Mucosa of gallbladder (tissue), 1 donor: ENCODE results near the gene COL9A3. TPM values are rescaled to one million over a fixed set of nuclear protein-coding genes. Genes with fewer than 3 reads are reported as not detected.
A peak's percentile ranks its signal among the peaks of the same experiment; 100 is the strongest.

Source experiments
- DNase-seq: peaks from one replicate; pipeline ENCODE4 v3.0.0-alpha.2; 2020; ENCODE audit warnings: low spot score
- total RNA-seq: library from RNA; stranded (reverse); gene quantifications from one replicate; pipeline ENCODE4 v1.2.1, GENCODE V29; 2021
- donor health status: DM: no; HTN: no; CAD: no.

COL9A3 gene
- total RNA-seq: 3.6 TPM

DNA sequence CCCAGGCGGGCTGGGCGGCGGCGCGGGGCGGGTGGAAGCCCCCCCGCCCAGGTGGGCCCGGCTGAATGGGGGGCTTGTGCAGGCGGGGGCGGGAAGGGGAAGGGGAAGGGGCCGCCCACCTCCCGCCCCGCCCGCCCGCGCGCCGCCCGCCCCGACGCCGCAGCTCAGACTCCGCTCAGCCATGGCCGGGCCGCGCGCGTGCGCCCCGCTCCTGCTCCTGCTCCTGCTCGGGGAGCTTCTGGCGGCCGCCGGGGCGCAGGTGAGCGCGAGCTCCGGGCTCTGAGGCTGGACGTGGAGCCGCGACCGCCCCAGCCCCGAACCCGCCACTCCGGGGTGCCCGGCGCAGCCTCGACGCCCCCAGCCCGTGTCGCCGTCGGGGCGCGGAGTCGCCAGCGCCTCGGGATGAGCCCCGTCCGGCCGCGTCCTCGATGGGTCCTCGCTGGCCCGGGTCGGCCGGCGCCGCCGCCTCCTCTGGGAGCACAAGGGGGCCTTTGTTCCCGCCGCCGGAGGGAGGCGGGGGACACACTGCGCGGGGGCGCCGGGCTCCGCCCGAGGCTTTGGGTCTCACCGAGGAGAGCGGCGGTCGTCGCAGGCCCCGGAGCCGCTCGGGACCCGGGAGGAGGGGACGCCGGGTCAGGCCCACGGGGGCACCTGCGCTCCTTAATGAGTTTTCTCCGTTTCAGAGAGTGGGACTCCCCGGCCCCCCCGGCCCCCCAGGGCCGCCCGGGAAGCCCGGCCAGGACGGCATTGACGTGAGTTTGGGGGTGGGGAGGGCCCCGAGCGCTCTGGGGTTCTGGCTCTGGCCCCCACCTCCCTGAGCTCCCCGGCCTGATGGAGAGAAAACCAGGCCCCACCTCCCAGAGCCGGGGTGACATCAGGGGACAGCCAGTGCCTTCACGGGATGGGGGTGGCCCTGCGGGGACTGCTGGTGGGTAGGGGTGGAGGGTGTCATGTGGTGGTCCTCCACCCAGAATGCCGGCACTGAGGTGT lies at the start of gene COL9A3:
COL9A3 (plus strand) TSS at position 167 of the 990 bp plus-strand sequence; CDS start at position 182, 15 bp downstream.
- DNase-seq: no peak

DNA sequence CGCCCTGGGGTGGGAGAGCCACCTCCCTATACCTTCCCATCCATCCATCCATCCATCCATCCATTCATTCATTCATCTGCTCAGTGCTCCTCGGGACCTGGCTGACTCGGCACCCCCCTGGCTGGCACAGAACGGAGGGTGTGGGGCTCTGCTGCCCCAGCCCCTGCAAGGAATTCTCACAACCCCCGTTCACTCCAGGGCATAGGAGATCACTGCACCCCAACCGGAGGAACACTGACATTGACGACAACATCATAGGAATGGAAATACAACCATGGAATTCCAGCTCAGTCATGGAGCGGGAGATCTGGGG lies 48.7 kb upstream of the COL9A3 start:
- no peak for DNase-seq

DNA sequence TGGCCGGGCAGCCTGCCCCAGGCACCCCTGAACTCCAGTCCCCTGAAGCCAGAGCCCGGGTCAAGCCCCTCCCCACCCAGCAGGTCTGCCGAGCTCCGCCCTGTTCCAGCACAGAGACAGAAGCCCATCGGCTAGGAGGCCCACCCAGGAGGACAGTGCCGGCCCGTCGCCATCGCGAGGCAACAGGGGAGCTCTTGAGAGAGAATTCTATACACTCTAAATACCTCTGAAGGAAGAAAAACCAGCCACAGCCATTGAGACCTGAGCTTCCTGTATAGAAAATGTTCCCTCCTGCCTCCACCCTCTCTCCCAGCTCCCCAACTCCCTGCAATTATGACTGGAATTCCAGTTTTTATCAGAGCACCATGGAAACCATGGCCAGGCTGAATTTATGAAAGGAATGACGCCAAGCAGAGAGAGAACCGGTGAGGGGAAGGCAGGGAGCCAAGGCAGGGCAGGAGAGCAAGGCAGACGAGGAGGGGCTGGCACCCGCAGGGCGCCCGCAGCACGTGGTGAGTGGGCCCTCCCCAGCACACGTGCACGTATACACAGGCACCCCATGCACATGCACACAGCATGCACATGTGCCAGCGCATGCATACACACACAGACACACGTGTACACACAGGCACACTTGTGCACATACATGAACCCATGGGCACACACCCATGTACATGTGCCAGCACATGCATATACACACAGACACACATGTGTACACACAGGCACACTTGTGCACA lies 48.1 kb upstream of the COL9A3 start:
- peak; percentile 67 for DNase-seq

DNA sequence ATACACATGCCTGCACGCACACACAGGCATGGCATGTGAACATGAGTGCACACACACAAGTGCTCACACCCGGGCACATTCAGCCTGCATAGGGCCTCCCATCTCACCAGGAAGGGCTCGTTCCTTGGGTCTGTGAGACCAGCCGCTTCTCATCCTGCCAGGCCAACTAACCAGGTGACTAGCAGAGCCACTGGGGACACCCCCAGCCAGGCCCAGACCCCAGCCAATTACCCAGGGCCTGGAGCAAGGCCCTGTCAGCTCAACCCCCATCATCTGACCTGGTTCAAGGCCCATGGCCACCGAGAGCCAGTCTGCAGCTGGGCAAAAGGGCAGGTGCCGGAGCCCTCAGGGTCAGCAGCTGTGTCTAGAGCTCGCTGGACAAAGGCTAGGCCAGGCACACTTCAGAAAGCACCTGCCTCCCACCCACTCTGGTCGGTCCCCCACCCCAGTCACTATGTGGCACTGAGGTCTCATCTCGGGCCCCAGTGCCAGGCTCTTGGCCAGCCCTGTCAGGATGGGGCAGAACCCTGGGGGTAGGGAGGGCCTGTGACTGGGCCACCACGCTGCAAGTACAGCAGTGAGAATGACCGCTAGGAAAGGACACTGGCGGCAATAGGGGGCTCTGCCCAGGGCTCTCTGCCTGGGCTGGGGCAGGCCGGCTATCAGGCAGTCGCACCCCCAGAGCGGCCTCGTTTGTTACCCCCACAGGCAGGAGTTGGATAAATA lies 47.3 kb upstream of the COL9A3 start:
- no peak for DNase-seq

DNA sequence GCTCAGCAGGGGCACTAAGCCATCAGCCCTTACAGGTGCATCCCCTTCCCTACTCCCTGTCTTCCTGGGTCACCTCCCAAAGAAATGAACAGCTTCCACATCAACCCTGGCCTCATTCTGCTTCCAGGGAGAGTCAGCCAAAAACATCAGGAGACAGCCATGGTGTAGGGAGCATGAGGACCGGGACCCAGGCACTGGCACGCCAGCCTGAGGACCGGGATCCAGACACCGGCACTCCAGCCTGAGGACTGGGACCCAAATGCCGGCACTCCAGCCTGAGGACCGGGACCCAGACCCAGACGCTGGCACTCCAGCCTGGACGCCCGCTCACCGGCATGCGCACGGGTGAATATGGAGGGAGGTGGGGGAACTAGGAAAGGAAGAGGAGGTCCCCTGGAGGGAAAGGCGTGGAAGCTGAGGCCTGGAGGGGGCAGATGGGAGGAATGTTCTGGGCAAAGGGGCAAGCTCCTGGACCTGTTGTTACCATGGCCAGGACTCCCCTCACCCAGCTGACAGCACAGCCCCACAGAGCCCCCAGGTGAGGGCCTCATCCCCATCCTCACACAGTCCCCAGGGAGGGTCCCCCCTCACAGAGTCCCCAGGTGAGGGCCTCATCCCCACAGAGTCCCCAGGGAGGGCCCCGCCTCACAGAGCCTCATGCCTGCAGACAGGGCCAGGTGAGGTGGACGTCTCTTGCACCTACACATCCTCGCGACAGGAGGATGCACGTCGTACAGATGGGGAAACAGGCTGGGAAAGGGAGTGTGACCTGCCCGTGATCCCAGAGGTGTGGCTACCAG lies 46.5 kb upstream of the COL9A3 start:
- DNase-seq: no peak

DNA sequence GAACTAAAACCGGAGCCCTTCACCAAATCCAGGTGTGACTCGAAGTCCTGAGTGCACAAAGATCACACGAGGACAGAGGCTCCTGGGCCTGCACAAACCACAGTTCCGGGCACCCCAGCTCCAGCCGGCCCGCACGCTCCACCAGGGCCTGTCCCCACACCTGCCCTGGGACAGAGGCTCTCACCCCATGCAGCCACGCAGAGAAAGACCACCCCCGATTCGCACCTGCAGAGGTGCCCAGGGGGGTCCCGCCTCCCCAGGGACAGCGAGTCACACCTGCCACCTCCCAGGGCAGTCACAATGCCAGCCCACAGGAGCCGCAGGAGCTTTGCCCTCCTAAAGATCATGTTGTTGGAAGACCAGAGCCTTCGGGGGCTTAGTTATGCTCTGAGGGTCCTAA lies 45.9 kb upstream of the COL9A3 start:
- DNase-seq: no peak

DNA sequence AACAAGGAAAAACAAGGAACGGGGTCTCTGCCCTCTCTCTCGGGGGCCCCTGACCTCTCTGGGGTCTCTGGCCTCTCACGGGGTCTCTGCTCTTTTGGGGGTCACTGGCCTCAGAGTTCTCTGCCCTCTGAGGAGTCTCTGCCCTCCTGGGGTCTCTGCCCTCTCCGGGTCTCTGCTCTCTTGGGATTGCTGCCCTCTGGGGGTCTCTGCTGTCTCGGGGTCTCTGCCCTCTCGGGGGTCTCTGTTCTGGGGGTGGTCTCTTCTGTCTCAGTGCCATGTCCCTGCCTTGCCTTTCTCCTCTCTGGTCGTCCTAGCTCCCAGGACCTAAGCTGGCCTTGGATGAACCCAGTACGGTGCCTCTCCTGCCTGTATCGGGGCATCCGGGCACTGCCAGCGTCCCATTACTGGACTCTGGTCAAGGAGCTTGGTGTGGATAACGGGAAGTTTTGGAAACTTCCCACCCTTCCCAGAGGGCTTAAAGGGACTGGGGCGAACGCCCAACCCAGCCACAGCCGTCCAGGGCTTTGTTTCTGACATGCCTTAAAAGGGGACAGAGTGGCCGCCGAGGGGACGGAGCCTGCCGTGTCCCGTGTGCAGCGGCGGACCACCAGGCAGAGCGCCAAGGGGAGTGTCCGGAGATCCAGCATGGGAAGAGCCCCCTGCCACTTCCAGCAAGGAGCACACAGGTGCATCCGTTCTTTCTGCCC lies 45.3 kb upstream of the COL9A3 start:
- no peak for DNase-seq

DNA sequence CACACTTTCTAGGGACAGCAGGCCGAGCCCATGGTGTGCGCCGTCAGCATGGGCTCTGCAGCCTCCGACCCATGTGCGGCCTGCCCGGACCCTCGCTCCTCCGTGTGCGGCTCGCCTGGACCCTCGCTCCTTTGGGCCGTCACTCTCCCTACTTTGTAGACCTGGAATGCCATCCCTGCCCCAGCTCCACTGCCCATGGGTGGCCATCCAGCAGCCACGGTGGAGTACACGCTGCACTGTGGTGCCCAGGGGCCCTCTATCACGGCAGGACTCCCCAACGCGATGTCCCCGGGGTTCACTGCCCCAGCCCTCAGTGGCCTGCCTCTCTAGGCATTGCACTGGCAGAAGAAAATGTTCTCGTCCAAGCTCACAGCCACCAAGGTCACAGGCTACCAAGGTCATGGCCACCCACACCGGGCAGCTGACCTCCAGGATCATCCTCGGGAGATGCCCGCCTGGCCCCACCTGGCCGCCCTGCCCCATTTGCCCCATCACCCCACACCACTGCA lies 44.7 kb upstream of the COL9A3 start:
- no peak for DNase-seq

DNA sequence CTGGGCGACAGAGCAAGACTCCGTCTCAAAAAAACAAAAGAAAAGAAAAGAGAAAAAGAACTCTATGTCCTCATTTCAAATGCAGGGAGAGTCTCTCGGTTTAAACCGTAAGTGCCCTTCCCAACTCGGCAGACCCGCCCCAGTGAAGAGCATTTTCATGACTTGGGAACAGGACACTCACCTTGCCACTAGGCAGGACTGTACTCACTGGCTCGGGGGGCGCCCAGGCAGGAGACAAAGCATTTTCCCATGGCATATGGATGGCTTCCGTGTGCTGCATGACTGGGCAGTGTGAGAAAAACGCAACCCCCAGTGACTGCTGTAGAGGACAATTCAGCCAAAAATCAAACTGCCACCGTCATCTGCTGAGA lies 44.2 kb upstream of the COL9A3 start:
- no peak for DNase-seq

DNA sequence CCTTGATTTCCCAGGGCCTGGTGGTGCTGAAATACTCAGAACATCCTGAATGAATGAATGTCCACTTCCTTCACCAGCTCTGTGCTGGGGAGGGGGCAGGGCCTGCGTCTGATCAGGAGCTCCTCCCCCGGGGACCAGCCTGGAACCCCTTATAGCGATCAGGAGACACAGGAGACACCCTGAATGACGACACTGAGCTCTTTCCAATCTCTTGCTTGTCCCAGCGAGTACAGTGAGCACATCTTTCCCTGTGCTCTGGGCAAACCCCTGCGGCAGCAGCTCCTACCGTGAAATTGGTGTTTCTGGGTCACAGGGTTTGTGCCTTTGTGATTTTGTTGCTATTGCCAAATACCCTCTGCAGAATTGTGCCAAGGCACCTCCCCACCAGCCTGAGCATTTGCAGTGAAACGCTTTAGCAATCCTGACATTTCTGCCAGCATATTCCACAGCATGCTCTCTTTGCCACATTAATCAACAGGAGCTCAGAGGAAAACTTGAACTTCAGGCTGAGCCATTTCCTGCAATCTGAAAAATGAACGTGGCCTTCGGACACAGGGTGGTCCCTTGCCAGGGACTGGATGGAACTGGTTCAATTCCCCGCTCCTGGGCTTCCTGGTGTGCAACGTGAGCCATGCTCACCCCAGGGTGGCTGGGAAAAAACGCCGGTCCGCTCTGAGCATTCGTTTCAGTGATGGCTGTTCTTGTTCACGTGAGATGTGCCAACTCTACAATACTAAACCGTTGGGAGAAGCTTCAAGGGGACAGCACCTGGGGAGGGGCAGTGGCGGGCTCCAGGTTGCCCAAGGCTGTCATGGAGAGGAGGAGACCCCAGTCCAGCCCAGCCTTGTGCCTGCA lies 43.6 kb upstream of the COL9A3 start:
- no peak for DNase-seq

DNA sequence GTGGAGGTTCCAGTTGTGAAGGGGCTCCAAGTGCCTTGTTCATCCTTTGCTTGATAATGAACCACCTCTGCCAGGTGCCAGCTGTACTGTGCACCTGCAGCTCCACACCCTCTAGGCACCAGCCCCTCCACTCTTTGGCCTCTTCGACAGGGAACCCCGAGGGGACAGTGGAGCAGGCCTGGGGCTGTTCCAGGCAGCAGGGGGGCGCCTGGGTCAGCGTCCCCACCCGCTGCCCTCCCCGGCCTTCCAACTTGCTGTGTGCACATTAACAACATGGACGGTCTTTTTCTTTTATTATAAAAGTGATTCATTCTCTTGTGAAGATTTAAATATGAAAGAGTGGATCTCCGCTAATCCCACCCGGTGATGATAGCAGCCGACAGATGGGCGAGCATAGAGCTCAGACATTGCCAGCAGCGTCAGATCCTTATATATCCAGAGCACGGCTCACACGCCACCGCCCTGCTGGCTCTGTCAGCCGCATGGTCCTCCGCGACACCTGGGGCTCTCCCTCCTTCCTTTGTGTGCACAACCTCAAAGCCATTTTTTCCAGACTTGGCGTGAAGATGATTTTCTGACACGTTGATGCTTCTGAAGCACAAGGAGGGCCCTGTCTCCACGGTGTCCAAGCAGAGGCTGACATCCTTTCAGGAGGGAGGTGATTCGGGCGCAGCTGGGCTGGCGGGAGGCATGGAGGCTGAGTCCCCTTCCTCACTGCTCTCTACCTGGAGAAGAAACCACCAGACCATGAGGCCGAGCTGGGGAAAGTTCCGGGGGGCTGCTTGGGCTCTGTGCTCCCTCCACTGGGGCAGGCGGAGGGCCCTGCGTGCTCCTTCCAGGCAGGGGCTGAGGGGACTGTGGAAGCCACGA lies 42.8 kb upstream of the COL9A3 start:
- DNase-seq: no peak

DNA sequence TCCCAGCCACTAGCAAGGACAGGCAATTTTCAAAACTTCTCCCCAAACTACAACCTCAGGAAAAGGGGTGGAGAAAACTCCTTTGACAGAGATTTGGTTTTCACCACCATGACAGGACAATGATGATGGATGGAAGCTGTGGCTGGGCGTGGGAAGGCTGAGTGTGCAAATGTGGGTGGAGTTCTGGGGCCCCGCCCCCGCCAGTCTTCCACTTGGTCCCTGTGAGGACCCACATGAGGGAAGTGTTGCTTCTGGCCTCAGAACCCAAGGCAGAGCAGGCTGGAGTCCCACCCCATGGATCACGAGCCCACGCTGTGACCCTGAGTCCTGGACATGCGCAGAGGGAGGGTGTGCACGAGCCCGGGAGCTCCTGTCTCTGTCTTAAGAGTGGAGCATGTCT lies 42.1 kb upstream of the COL9A3 start:
- no peak for DNase-seq

DNA sequence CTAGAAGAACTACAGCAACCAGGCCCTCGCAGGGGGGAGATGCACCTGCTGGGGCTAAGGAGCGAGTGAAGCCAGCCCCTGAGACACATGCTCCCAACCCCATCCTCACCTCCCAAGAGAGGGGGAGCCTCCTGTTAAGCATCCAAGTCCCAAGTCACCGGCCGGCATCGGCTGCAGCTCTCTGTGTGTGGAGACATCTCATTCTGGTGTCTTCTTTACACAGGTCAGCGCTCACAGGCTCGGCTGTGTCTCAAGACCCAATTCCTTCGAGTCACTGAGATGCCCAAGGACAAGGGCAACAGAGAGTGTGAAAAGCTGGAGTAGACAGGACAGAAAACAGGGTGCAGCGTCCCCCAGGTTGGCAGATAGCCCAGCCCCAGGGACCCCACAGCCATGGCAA lies 41.6 kb upstream of the COL9A3 start:
- no peak for DNase-seq

DNA sequence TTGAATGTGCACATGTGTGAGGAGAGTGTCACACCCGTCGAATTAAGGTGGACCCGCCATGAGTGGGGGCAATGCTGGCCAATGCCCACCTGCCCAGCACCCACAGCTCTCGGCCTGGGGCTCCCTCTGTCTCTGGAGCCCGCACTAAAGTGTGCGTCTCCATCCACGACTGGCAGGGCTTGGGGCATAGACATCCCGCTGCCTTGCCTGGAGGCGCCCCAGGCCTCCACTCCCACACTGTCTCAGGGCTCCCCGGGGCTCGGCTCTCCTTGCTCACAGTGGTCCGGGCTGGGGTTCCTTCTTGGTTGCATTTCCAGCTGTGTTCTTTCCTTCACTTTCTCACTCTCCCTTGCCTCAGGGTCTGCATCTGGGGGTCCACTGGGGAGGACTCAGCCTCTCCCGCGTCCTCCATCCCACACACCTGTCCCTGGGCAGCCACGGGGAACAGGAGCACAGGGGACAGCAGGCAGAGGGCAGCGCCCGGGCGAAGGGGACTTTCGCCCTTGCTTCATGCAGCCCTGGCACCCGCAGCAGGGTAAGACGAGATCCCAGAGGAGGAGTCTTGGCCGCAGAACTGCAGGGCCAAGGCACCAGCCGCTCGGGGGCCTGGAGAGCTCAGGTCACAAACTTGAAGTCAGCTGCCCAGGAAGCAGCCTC lies 40.7 kb upstream of the COL9A3 start:
- no peak for DNase-seq

DNA sequence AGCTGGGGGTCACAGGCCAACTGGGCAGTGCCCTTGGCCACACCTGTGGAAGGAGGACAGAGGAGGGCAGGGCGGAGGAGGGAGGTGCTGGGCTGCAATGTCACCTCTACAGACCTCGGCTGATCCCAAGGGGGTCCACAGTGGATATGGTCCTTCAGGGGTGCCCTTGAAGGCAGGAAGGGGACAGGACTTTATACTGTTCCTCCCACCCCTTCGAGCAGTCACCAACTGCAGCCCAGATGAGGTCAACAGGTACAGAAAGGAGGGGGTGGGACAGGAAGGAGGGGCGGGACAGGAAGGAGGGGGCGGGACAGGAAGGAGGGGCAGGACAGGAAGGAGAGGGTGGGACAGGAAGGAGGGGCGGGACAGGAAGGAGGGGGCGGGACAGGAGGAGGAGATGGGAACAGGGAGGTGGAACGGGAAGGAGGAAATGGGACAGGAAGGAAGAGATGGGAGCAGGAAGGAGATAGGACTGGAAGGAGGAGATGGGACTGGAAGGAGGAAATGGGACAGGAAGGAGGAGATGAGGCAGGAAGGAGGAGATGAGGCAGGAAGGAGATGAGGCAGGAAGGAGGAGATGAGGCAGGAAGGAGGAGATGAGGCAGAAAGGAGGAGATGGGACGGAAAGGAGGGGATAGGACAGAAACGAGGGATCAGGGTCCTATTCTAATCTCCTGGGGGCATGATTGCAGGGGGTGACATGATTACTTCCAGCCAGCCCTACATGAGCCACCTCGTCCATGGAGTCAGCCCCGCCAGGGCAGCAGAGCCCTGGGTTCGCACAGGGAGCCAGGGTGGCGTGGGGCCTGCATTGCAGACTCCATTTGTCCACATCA lies 39.9 kb upstream of the COL9A3 start:
- DNase-seq: no peak

DNA sequence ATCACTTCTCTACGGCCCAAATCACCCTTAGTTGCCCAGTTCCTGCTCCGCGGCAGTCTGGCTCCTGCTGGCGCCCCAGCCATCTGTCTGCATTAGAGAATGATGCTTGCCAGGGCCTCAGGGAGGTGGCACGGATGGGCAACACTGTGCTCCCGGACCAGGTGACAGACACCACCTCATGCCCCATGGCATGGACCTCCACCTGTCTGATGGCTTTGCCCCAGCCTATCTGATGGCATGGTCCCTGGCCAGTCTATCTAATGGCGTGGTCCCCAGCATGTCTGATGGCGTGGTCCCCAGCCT lies 39.4 kb upstream of the COL9A3 start:
- no peak for DNase-seq

DNA sequence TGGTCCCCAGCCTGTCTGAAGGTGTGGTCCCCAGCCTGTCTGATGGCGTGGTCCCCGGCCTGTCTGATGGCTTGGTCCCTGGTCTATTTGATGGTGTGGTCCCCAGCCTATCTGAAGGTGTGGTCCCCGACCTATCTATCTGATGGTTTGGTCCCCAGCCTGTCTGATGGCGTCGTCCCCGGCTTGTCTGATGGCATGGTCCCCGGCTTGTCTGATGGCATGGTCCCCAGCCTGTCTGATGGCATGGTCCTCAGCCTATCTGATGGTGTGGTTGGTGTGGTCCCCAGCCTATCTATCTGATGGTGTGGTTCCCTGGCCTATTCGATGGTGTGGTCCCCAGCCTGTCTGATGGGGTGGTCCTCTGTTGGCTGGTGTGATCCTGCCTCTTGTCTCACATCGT lies 38.8 kb upstream of the COL9A3 start:
- no peak for DNase-seq
